NK-92 (cell line): ENCODE results near the gene PDE6H.

ENCODE experiments used
- DNase-seq: peaks from one replicate; lab custom pipeline; 2025; ENCODE audit not compliant: unreplicated experiment; lab: John Stamatoyannopoulos, UW

PDE6H gene

GRCh38 chr12:14972816-14973215 lies at the start of gene PDE6H:
PDE6H (plus strand) TSS chr12:14973042; CDS start chr12:14978013, 4,971 bp downstream.
- DNase-seq, result no peak

- DNase-seq, result no peak
Measured at GRCh38 chr12:14923944-14924343, 48.9 kb upstream of the PDE6H start.

- no peak for DNase-seq
Measured at GRCh38 chr12:14924541-14924940, 48.3 kb upstream of the PDE6H start.

- DNase-seq, result no peak
Measured at GRCh38 chr12:14927267-14927666, 45.6 kb upstream of the PDE6H start.

- DNase-seq, result no peak
Measured at GRCh38 chr12:14928931-14929330, 43.9 kb upstream of the PDE6H start.

GRCh38 chr12:14930299-14930698 lies 42.5 kb upstream of the PDE6H start:
- no peak for DNase-seq

GRCh38 chr12:14931359-14931758 lies 41.5 kb upstream of the PDE6H start:
- no peak for DNase-seq

GRCh38 chr12:14931791-14932560 lies 40.9 kb upstream of the PDE6H start:
- DNase-seq, result no peak

GRCh38 chr12:14934511-14934910 lies 38.3 kb upstream of the PDE6H start:
- DNase-seq, result no peak

GRCh38 chr12:14935031-14935430 lies 37.8 kb upstream of the PDE6H start:
- DNase-seq, result no peak

GRCh38 chr12:14936224-14936861 lies 36.5 kb upstream of the PDE6H start:
- DNase-seq, result no peak

- DNase-seq, result no peak
Measured at GRCh38 chr12:14937014-14937413, 35.8 kb upstream of the PDE6H start.

GRCh38 chr12:14937689-14938088 lies 35.2 kb upstream of the PDE6H start:
- no peak for DNase-seq

- no peak for DNase-seq
Measured at GRCh38 chr12:14938301-14938700, 34.5 kb upstream of the PDE6H start, which contains the start of gene ERP27. ERP27 (minus strand) TSS chr12:14938537; CDS start chr12:14938508, 29 bp downstream.

GRCh38 chr12:14941369-14941768 lies 31.5 kb upstream of the PDE6H start:
- no peak for DNase-seq

GRCh38 chr12:14942196-14942931 lies 30.5 kb upstream of the PDE6H start:
- no peak for DNase-seq

- DNase-seq, result no peak
Measured at GRCh38 chr12:14946162-14946561, 26.7 kb upstream of the PDE6H start.

GRCh38 chr12:14946861-14947260 lies 26.0 kb upstream of the PDE6H start:
- no peak for DNase-seq

- no peak for DNase-seq
Measured at GRCh38 chr12:14948672-14949071, 24.2 kb upstream of the PDE6H start.

GRCh38 chr12:14949631-14950030 lies 23.2 kb upstream of the PDE6H start:
- DNase-seq, result no peak

GRCh38 chr12:14950421-14950820 lies 22.4 kb upstream of the PDE6H start:
- no peak for DNase-seq
